OCI-M1 (cell line): ENCODE results near the gene MRC2.

Experiments used
- DNase-seq: peaks from one replicate; lab custom pipeline; 2025; lab: John Stamatoyannopoulos, UW

The MRC2 gene

GRCh38 chr17:62703261-62703775 is 75.8 kb downstream of the MRC2 start:
- no peak for DNase-seq

DNA sequence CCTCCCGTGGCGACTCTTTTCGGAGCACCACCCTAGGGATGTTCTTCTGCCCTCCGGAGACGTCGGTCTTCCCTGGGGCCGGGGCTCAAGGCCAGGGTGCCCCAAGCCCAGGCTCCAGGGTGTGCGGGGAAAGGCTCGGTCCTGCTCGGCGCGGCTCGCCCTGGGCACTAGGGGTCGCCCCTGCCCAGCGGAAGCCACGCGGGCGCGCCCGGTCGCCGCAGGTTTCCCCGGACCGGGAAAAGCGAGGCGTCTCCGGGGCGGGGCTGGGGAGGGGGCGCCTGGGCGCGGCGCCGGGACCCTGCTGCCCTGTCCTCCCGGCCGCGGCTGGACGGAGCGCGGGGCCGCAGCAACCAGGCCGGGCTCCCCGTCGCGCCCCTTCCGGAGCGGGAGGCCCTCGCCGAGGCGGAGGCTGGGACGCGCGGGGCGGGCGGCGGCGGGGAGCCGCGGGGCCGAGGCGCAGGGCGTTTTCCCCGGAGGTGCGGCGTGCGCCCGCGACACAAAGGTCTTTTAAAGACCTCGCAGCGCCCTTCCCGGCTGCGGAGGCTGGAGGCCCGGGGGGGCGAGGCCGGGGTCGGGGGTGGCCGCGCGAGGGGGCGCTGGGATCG is 76.4 kb downstream of the MRC2 start:
- DNase-seq: peak; percentile 74

- DNase-seq: no peak
These were observed 77.0 kb downstream of the MRC2 start for GRCh38 chr17:62704381-62704971.

GRCh38 chr17:62705156-62705777 is 77.8 kb downstream of the MRC2 start:
- no peak for DNase-seq

DNA sequence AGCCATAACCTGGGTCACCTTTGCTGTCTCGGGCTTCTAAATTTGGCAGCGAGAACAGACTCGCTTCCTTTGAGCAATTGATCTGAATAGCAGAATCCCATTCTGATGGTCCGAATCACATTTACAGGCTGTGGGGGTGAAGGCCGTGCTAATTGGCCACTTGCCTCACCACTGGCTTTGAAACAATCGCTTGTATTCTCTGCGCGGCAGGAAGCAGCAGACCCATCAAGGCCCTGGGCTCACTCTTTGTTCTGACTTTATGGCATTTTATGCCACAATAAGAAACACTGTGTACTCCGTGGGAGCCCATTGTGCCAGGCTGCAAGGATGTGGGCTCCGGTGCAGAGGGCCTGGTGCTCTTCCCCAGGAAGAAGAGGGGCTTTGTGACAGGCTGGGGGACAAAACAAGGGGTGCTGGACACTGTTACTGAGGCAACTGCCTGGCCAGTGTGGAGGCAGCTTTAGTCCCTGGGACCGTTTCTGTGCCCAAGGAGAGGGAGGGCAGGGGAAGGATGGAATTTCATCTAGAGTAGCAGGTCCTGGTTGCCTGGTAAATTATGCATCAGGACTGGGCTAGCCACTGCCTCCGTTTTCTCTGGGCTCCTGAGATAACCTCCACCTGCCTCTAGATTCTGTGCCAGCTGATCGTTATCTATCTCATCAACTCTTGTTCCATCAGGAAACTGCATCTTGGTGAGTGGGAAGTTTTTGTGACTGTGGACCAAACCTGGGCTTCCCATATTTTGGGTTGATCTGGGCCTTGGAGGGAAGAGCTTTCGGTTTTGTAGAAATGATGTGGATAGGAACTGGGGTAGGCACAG is 78.5 kb downstream of the MRC2 start:
- no peak for DNase-seq

GRCh38 chr17:62706598-62707424 is 79.3 kb downstream of the MRC2 start:
- DNase-seq: no peak

- DNase-seq: no peak
These were observed 79.9 kb downstream of the MRC2 start for GRCh38 chr17:62707425-62707739.

DNA sequence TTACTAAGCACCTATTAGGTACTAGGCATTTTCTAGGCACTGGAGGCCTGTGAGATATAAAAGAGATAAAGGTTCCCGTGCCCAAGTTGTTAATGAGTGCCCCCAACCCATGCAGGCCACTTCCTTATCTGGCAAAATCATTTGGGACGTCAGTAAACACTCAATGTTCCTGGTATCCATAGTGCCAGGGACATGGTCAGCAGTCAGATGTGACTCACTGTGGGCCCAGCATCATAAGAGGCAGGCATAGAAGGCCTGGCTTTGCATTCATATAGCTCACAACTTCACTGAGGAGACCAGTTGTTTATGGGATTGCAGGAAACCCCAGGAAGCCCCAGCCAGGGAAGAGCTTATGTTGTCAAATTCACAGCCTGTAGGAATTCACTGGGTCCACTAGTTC is 81.1 kb downstream of the MRC2 start:
- no peak for DNase-seq

- no peak for DNase-seq
These were observed 84.7 kb downstream of the MRC2 start for GRCh38 chr17:62712171-62712581.

- DNase-seq: no peak
These were observed 85.8 kb downstream of the MRC2 start for GRCh38 chr17:62713086-62713881.

- no peak for DNase-seq
These were observed 86.7 kb downstream of the MRC2 start for GRCh38 chr17:62714016-62714777.

- no peak for DNase-seq
These were observed 88.5 kb downstream of the MRC2 start for GRCh38 chr17:62715882-62716390.

DNA sequence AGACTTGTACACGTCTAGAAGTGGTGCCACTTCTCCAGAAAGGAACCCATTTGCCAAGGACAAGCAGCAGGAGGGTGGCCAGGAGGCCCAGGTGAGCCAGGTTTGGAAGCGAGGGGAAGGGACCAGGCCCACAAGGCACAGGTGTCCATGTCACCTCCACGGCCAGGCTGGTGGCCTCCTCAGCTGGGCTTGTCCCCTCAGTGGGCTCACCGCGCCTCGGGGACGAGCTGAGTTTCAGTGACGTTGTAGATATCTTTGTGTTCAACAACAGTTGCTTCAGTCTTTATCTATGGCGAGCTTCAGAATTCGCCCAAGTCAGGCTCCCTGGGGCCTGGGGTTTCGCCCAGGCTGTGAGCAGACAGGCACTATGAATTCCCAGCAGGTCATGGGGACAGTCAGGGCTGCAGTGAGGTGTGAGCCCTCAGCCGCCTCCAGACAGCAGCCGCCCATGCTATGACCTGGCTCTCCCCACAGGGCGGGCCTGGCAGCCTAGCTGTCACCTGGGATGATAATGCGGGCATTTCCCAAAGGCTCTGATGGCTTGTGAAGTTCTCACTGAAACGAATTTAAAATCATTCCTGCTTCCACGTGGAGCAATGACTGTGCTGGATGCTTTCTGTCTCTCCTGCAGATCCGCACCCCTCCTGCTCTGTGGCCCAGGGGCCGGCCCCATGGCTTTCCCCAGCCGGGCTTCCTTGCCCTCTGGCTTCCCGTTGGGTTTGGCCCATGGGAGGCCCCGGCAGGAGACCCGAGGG is 89.5 kb downstream of the MRC2 start:
- DNase-seq: no peak

- no peak for DNase-seq
These were observed 90.1 kb downstream of the MRC2 start for GRCh38 chr17:62717589-62717855.

DNA sequence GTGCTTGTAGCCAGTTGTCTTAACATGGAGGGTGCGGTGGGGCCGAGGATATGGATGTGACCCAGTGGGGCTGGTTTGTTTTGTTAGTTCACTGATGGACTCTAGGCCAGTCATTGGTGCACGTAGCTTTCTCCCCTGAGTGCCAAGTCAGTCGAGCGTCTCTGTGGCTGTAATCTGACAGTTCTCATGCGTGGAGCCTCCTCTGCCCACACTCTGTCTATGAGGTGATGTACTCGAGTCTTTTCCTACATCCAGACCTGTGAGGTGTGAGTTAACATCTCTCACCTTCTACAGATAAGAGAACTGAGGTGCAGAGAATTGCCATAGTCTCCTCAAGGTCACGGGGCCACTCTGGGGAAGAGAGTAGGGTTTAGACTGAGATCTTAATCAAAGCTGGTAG is 90.4 kb downstream of the MRC2 start:
- no peak for DNase-seq

DNA sequence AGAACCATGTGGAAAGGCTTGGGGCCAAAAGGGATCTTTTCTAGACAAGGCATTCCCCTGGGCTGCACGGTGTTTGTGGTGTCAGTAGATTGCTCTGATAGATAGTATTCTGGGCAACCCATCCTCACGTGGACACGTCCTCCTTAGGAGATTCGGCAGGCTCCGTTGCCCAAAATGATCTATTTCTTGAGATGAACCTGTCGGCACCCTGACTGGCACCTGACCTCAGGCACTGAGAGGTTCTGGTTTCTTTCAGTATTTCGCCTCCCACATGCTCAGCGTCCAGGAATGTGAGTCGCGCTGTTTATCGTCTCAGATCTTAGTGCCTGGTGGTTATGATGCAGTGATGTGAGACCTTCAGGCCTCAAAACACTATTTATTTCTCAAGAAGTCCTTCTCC is 91.0 kb downstream of the MRC2 start:
- no peak for DNase-seq

DNA sequence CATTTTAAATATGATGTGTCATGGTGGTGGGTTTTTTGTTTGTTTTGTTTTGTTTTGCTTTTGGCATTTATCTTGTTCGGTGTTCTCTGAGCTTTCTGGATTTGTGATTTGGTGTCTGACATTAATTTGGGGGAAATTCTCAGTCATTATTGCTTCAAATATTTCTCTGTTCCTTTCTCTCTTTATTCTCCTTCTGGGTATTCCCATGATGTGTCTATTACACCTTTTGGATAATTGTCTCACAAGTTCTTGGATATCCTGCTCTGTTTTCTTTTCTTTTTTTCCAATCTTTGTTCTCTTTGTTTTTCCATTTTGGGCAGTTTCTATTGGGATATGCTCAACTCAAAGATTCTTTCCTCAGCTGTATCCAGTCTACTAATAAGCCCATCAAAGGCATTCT is 92.1 kb downstream of the MRC2 start:
- no peak for DNase-seq

DNA sequence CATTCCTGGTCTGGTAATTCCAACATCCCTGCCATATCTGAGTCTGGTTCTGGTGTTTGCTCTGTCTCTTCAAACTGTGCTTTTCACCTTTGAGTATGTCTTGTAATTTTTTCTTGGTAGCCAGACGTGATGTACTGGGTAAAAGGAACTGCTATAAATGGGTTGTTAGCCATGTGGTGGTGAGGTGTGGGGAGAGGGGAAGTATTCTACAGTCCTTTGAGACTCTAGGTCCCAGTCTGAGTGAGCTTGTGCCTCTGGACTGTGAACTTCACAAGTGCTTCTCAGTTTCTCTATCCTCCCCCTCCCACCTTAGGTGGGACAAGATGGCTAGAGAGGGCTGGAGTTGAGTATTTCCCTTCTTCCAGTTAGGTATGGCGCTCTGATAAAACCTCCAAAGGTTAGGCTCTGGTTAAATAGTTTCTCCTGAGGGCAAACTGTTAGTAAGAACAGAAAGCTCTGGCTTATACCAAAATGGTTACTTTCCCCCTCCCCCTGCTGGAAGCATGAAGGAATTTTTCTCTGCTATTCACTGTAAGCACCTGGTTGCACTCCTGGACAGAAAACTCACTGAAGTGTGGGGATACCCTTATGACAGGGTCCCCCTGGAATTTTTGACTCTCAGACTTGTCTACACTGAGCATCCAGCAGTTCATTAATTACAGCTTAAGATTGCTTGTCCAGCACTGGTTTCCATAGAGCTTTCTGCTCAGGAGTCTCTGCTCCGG is 92.8 kb downstream of the MRC2 start:
- DNase-seq: peak; percentile 61

DNA sequence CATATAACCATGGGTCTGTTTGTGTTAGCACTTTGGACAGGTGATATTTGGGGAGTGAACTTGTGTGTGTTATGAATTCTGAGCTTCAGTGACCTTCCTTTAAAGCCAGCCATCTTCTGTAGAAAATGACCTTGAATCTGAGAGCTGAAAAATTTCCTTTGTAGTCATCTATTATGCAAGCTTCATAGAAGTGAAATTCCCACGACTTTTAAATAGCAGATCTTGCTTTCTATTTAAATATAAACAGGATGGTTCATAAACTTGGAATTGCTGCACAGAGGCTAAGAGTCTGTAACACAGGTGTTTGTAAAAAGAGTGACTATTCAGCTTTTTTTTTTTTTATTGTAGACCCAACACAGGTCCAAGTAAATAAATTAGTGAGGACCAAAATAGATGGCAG is 95.2 kb downstream of the MRC2 start:
- no peak for DNase-seq
